ENCODE results near the gene CDK4. TPM values are rescaled to one million over a fixed set of nuclear protein-coding genes. Genes with fewer than 3 reads are reported as not detected.

CDK4 gene
- total RNA-seq, 1 donor from 2014 or later = 227 TPM

- Mint-ChIP-seq H3K36me3 (ENCODE audit: low read depth) (peaks cover 40% of the 10 kb centered on the region), H3K4me1 (ENCODE audit: low read depth) (peaks cover 69% of the 10 kb centered on the region), H3K27me3 (ENCODE audit: insufficient read depth) (peaks cover 3% of the 10 kb centered on the region), H3K27ac (peak overlapping the region; percentile 95), H3K9me3 (no peaks in the 10 kb centered on the region), H3K4me3 (peak overlapping the region; percentile 94)
- DNase-seq (ENCODE audit: low spot score) = no peak
- intact Hi-C loops (cut with micrococcal nuclease) = loop anchor here (5.0 to 10.0 kb wide), 2 partner anchors 1116 to 1823 kb away; partner anchors contain the start of genes BAZ2A and PYM1
These were observed 1.3 kb downstream of the CDK4 start for GRCh38 chr12:57750561-57751431.

GRCh38 chr12:57749061-57749460 lies 3.0 kb downstream of the CDK4 start:
- no peak for DNase-seq (ENCODE audit: low spot score)
- Mint-ChIP-seq H3K27me3 (ENCODE audit: insufficient read depth) (no peaks in the 10 kb centered on the region), H3K36me3 (ENCODE audit: low read depth) (peaks cover 42% of the 10 kb centered on the region), H3K4me3 (no peak overlapping the region), H3K4me1 (ENCODE audit: low read depth) (peaks cover 76% of the 10 kb centered on the region), H3K27ac (no peak overlapping the region), H3K9me3 (no peaks in the 10 kb centered on the region)
- intact Hi-C loops (cut with micrococcal nuclease) = no loop called here

GRCh38 chr12:57746025-57746424 lies 6.1 kb downstream of the CDK4 start:
- Mint-ChIP-seq H3K4me3 (peak overlapping the region; percentile 94), H3K27me3 (ENCODE audit: insufficient read depth) (no peaks in the 10 kb centered on the region), H3K4me1 (ENCODE audit: low read depth) (peaks cover 63% of the 10 kb centered on the region), H3K27ac (peak overlapping the region; percentile 92), H3K36me3 (ENCODE audit: low read depth) (peaks cover 33% of the 10 kb centered on the region), H3K9me3 (no peaks in the 10 kb centered on the region)
- DNase-seq (ENCODE audit: low spot score) = no peak
- intact Hi-C loops (cut with micrococcal nuclease) = no loop called here

GRCh38 chr12:57745485-57745881 lies 6.6 kb downstream of the CDK4 start:
- Mint-ChIP-seq H3K36me3 (ENCODE audit: low read depth) (peaks cover 29% of the 10 kb centered on the region), H3K4me3 (peak overlapping the region; percentile 94), H3K27ac (peak overlapping the region; percentile 92), H3K9me3 (no peaks in the 10 kb centered on the region), H3K4me1 (ENCODE audit: low read depth) (peaks cover 63% of the 10 kb centered on the region), H3K27me3 (ENCODE audit: insufficient read depth) (no peaks in the 10 kb centered on the region)
- intact Hi-C loops (cut with micrococcal nuclease) = loop anchor here (2.0 kb wide), 1 partner anchor 199 kb away; the partner anchor contains the start of gene DCTN2
- no peak for DNase-seq (ENCODE audit: low spot score)

DNA sequence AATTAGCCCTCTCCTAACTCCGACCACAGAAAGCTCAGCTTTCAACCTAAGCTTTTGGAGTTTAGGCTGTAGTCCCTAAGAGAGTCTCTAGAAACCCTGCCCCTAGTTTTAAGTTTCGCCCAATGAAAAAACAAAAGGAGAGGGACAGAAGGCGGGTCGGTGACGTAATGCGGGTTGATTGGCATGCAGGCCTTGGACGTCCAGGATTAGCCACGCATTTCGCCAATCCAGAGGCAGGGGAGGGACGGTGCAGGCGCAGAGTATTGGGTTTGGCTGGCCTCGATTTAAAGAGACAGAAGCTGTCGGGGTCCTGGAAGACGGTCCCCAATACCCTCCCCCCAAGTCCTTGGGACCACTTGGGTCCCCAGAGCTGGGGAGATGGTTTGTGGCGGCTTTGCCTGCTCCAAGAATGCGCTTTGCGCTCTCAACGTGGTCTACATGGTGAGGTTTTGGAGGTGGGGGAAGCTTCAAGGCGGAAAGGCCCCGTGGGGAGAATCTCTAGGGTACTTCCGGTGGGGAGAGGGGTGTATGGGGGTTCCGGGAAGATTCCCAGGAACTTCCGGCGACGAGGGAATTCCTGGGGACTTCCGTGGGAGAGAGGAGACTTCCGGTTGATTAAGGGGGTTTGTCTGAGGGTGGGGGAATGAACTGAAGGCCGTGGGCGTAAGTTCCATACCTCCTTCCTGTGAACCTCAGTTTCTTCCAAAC lies 7.2 kb downstream of the CDK4 start, which contains the start of gene TSPAN31:
Gene TSPAN31 (plus strand): TSS at position 263 of the 708 bp plus-strand sequence. CDS start 116 bp downstream, at position 379.
- Mint-ChIP-seq H3K4me1 (ENCODE audit: low read depth) (peaks cover 63% of the 10 kb centered on the region), H3K9me3 (no peaks in the 10 kb centered on the region), H3K27ac (peak within 1 kb of the TSS; percentile 92), H3K36me3 (ENCODE audit: low read depth) (peaks cover 24% of the 10 kb centered on the region), H3K27me3 (ENCODE audit: insufficient read depth) (no peaks in the 10 kb centered on the region), H3K4me3 (peak within 1 kb of the TSS; percentile 94)
- intact Hi-C loops (cut with micrococcal nuclease) = loop anchor here (1.0 to 5.0 kb wide), 7 partner anchors 7 to 1852 kb away; partner anchors contain the start of genes ARHGAP9, ARHGEF25, CDK4 and DCTN2
- peak; percentile 90 for DNase-seq (ENCODE audit: low spot score)

DNA sequence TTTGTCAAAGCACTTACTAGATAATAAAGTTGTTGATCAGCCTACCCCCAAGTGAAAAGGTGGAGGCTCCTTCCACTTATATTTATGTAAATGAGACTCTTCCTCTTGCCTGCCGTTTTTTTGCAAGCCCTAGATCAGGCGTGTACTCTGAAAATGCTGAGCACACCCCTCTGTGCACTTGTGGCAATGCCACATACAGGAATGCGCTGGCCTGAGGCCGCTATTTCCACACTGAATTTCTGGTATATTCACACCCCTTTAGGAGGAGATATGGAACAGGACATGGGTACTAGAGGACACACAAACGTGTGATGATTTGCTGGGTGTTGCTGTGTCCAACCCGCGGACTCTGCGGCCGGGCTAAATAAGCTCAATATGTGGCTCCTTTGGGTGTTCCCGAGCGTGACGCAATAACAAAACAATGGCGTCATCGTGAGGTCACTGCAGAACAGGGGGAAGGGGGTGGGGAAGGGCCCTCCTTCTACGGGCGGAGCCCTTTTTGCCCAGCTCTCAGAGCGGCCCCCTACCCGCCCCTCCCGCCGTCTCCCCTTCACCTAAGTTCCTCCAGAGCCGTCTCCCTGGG lies 7.8 kb downstream of the CDK4 start:
- Mint-ChIP-seq H3K4me1 (ENCODE audit: low read depth) (peaks cover 67% of the 10 kb centered on the region), H3K36me3 (ENCODE audit: low read depth) (peaks cover 25% of the 10 kb centered on the region), H3K27ac (peak overlapping the region; percentile 92), H3K27me3 (ENCODE audit: insufficient read depth) (no peaks in the 10 kb centered on the region), H3K9me3 (no peaks in the 10 kb centered on the region), H3K4me3 (peak overlapping the region; percentile 94)
- DNase-seq (ENCODE audit: low spot score) = peak; percentile 69
- intact Hi-C loops (cut with micrococcal nuclease) = loop anchor here (1.0 to 5.0 kb wide), 7 partner anchors 8 to 1853 kb away; partner anchors contain the start of genes ARHGAP9, ARHGEF25, CDK4 and DCTN2

- peaks cover 25% of the 10 kb centered on the region for H3K36me3 Mint-ChIP-seq (ENCODE audit: low read depth)
- intact Hi-C loops (cut with micrococcal nuclease) = loop anchor here (1.0 to 5.0 kb wide), 7 partner anchors 9 to 1854 kb away; partner anchors contain the start of genes ARHGAP9, ARHGEF25, CDK4 and DCTN2
- peak overlapping the region; percentile 94 for H3K4me3 Mint-ChIP-seq
- peaks cover 66% of the 10 kb centered on the region for H3K4me1 Mint-ChIP-seq (ENCODE audit: low read depth)
- H3K27me3 Mint-ChIP-seq (ENCODE audit: insufficient read depth) = no peaks in the 10 kb centered on the region
- H3K27ac Mint-ChIP-seq = peak overlapping the region; percentile 92
- no peaks in the 10 kb centered on the region for H3K9me3 Mint-ChIP-seq
- DNase-seq (ENCODE audit: low spot score) = no peak
These were observed 8.3 kb downstream of the CDK4 start for GRCh38 chr12:57743769-57744168.

DNA sequence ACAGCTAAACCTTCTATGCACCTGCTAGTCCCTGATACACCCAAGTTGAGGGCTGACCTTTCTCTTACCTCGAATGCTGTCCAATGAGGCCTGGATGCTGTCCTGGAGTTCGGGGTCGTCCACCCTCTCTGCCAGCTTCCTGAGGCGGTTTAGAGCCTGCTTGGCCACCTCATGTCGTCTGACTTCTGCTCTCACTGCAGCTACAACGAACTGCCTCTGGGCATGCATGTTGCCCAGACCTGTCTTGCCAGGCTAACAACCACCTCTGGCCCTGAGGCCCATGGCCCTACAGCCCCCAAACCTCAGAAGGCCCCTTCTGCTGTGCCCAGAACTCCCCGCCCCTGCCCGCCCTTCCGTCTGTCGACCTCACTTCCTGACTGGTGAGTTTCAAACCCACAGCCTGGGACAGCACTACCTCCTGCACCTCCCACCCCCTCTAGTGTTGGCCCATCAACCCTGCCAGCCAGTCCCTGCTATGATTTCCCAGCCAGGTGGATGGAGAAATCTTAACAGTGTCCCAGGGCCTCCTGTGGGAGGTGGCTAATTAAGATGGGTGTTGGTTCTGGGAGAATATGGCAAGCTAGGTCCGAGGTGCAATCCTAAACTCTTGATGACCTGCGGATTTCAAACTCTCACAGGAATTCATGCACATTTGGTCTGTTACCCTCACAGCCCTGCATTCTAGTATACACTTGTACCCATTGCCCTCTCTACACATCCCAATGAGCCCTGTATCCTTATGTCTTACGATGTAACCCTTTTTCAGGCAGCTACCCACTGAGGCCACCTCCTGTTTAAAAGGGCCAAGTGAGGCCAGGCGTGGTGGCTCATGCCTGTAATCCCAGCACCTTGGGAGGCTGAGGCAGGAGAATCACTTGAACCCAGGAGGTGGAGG lies 10.0 kb downstream of the CDK4 start:
- peak overlapping the region; percentile 89 for H3K27ac Mint-ChIP-seq
- peak overlapping the region; percentile 88 for H3K4me3 Mint-ChIP-seq
- H3K9me3 Mint-ChIP-seq = no peaks in the 10 kb centered on the region
- peaks cover 63% of the 10 kb centered on the region for H3K4me1 Mint-ChIP-seq (ENCODE audit: low read depth)
- no peaks in the 10 kb centered on the region for H3K27me3 Mint-ChIP-seq (ENCODE audit: insufficient read depth)
- intact Hi-C loops (cut with micrococcal nuclease) = loop anchor here (1.0 to 5.0 kb wide), 6 partner anchors 48 to 1855 kb away; partner anchors contain the start of genes ARHGAP9, ARHGEF25, B4GALNT1 and OS9
- peaks cover 15% of the 10 kb centered on the region for H3K36me3 Mint-ChIP-seq (ENCODE audit: low read depth)
- peak; percentile 72 for DNase-seq (ENCODE audit: low spot score)

DNA sequence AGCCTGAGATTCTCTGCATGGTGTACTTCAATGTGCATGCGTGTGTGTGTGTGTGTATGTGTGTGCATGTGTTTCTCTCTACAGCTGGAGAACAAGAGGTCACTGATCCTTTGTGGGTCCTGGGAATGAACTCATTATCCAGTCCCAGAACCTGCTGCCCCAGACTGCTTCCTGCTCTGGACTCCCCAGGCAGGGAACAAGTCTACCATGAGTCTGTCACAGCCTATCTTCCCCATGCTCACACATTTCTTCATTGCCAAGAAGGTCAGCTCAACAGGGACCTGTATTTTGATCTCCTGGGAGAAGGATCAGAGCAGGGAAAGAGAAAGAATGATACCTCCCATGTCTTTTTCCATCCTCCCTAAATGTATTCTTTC lies 10.7 kb downstream of the CDK4 start:
- Mint-ChIP-seq H3K36me3 (ENCODE audit: low read depth) (peaks cover 13% of the 10 kb centered on the region), H3K4me1 (ENCODE audit: low read depth) (peaks cover 56% of the 10 kb centered on the region), H3K27me3 (ENCODE audit: insufficient read depth) (no peaks in the 10 kb centered on the region), H3K4me3 (peak overlapping the region; percentile 88), H3K9me3 (no peaks in the 10 kb centered on the region), H3K27ac (peak overlapping the region; percentile 89)
- DNase-seq (ENCODE audit: low spot score) = no peak
- intact Hi-C loops (cut with micrococcal nuclease) = loop anchor here (5.0 kb wide), 3 partner anchors 129 to 1856 kb away; partner anchors contain the start of genes ARHGAP9, ARHGEF25 and SLC16A7

GRCh38 chr12:57740656-57741412 lies 11.3 kb downstream of the CDK4 start:
- no peaks in the 10 kb centered on the region for H3K27me3 Mint-ChIP-seq (ENCODE audit: insufficient read depth)
- intact Hi-C loops (cut with micrococcal nuclease) = loop anchor here (5.0 kb wide), 3 partner anchors 129 to 1856 kb away; partner anchors contain the start of genes ARHGAP9, ARHGEF25 and SLC16A7
- peak overlapping the region; percentile 88 for H3K4me3 Mint-ChIP-seq
- peaks cover 51% of the 10 kb centered on the region for H3K4me1 Mint-ChIP-seq (ENCODE audit: low read depth)
- H3K27ac Mint-ChIP-seq = peak overlapping the region; percentile 89
- peak; percentile 81 for DNase-seq (ENCODE audit: low spot score)
- H3K36me3 Mint-ChIP-seq (ENCODE audit: low read depth) = peaks cover 14% of the 10 kb centered on the region
- no peaks in the 10 kb centered on the region for H3K9me3 Mint-ChIP-seq
